Transverse colon (tissue), 4 donors: ENCODE data around the gene SSC5D.

Experiments used
- CTCF ChIP-seq, 5 experiments: fragments of 200-600 bp in 3 of 5; fragments of 450-650 bp in 2 of 5; sonication (generic) in 3 of 5; IDR thresholded peaks; 1 replicate in 2 of 5; 2 replicates in 3 of 5; pipeline ENCODE4 v1.5.1; 2016 to 2017; ENCODE audit warnings: antibody characterized with exemption in 5 of 5, inconsistent platforms in 3 of 5, mild to moderate bottlenecking in 2 of 5, moderate library complexity in 1 of 5
- EP300 ChIP-seq: sonication (generic); formaldehyde crosslinking; IDR thresholded peaks from one replicate; pipeline ENCODE4 v1.6.1; 2017; ENCODE audit warnings: antibody characterized with exemption, low read depth
- POLR2A ChIP-seq: fragments of 450-650 bp; IDR thresholded peaks from one replicate; pipeline ENCODE4 v1.6.1; 2016; ENCODE audit warnings: antibody characterized with exemption, mild to moderate bottlenecking, moderate library complexity
- POLR2AphosphoS5 ChIP-seq, 3 donors: sonication (generic); formaldehyde crosslinking; IDR thresholded peaks; one replicate each; pipeline ENCODE4 v1.6.1; 2016; ENCODE audit warnings: antibody characterized with exemption in 3 of 3

GRCh38 chr19:55453511-55454260, 34.5 kb upstream of the SSC5D start:
- no peak for TF ChIP-seq CTCF (IDR thresholded peaks at IDR 0.05)
- no peak for TF ChIP-seq EP300
- TF ChIP-seq POLR2A = no peak
- TF ChIP-seq POLR2AphosphoS5 (IDR thresholded peaks at IDR 0.05) = no peak
